ENCODE results near the gene ADD3.

Gene ADD3

DNA sequence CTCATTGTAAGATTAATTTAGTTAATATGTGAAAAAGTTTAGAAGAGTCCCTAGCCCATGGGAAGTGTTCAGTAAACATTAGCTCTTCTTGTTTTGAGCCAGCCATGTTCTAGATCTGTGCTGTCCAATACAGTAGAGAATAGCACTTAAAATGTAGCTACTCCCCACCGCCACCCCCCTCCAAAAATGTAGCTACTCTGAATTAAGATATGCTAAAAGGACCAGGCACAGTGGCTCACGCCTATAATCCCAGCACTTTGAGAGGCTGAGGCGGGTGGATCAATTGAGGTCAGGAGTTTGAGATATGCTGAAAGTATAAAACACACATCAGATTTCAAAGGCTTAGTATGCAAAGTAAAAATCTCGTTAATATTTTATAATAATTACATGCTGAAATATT is 152.3 kb downstream of the ADD3 start:
- no peak for FAIRE-seq

DNA sequence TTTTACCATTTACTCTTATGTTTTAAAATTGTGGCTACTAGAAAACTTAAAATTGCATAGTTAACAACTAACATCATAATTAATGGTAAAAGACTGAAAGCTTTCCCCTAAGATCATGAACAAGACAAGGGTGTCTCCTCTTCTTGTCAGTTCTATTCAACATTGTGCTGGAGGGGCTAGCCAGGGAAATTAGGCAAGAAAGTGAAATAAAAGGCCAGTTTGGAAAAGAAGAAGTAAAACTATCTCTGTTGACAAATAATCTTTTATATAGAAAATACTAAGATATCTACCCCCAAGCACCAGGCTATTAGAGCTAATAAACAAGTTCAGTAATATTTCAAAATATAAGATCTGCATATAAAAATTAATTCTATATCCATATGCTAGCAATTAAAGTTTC is 152.7 kb downstream of the ADD3 start:
- peak; percentile 52 for FAIRE-seq

DNA sequence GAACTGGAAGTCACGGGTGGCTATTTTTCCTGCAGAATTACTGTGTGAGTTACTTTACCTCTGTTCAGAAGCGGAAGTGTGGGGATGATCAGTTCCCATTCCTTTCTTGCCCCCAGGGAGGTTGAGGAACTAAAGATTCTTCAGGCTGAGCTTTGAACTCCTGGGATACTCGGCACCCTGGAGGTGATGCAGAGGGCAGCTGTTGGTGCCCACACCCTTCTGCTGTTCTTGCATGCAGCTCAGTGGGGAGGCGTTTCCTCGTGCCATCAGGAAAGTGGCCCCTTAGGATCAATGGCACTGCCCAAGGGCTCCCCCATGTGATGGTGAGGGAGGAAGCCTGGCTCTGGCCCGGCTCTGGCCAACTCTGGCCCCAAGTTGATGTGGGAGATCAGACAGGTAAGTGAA is 155.0 kb downstream of the ADD3 start:
- no peak for FAIRE-seq

DNA sequence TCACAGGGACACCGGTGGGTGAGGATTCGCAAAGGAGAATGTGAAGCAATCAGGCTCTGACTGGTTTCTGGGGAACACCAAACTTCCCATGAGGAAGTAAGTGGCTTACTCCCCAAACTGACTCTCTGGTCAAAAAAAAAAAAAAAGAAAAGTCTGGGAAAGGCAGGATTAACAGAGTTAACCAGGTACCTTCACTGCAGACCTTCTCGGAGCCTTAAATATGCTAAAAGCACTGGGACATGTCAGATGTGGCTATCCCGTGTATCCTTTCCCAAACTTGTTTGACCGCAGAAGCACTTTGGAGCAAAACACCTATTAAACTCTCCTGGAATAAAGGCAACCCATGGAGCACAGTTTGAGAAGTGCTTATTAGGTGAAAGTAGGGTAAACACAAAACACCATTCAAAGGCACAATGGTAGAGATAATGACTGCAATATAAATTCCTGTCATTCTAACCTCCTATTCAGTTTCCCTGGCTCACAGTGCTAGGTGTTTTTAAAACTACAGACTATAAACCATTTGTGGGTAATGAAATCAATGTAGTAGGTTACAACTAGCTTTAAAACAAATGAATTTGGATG is 155.5 kb downstream of the ADD3 start:
- no peak for FAIRE-seq

DNA sequence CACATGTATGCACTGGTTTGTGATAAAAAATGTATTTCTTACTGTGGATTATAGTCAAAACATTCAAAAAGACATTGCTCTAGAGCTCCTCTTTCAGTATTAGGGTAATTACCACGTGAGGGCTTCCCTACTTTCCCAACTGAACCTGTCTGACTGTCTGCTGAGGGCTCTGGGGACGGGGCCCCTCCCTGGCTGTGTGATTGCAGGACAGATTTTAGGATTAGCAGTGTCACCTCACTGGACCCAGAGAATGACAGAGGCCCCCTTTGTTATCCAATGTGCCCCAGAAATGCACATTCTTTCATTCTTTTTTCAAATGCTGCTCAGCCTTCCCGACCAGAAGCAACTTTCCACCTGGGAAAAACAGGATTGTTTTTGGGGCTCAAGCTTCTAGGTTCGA is 156.1 kb downstream of the ADD3 start:
- FAIRE-seq = no peak

DNA sequence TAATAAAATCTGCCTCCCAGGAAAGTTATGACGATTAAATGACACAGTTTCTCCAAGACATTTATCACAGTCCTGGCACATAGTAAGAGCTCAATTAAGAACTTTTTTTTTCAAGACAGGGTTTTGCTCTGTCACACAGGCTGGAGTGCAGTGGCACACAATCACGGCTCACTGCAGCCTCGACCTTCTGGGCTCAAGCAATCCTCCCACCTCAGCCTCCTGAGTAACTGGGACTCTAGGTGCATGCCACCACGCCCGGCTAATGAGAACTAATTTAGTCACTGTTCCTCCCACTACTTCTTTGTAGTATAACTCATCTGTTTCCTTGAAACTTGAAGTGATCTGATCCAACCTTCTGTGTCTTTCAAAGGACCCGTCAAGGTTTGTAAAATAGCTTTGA is 157.5 kb downstream of the ADD3 start:
- no peak for FAIRE-seq

DNA sequence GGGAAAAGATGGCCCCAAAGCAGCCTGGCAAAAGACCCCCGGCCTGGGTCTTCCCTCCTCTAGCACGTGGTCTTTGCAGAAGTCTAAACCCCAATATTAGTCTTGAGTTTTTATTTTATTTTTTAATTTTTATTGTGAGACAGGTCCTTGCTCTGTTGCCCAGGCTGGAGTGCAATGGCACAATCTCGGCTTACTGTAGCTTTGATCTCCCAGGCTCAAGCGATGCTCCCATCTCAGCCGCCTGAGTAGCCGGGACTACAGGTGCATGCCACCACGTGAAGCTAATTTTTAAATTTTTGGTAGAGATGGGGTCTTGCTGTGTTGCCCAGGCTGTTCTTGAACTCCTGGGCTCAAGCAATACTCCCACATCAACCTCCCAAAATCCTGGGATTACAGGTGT is 159.4 kb downstream of the ADD3 start:
- no peak for FAIRE-seq

DNA sequence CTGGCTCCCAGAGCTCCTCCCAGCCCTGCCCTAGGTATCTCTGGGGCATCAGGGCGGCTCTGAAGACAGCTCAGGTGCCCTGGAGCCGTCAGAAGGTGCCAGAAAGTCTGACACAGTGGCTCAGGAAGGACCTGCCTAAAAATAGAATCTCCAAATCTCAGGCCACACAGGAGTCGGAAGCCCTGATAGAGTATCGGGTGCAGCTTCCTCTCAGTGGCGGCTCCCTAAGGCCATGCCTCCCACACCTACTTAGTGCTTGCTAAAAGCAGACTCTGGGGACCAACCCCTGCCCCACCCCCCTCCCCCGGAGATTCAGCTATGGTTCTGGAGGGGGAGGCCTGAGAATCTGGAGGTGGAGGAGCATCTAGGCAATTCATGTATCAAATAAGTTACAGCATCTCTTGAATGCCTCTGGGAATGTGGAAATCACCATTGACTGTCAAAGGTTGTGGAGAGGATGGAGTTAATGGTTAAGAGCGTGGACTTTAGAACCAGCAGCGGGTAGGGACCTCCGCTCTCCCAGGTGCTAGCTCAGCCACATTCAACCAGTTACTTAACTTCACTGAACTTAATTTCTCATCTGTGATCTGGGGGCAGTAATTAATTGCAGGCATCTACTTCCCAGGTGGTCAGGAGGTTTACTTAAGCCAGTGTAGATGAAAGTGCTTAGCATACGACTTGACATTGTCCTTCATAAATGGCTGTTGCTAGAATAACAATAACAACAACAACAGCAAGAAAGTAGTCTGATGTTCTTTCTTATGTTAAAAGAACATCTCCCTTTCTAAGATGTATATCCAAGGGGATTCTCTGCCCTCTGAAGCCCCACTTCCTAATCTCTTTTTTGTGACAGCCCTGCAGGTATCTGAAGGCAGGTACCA is 161.1 kb downstream of the ADD3 start:
- FAIRE-seq = no peak

DNA sequence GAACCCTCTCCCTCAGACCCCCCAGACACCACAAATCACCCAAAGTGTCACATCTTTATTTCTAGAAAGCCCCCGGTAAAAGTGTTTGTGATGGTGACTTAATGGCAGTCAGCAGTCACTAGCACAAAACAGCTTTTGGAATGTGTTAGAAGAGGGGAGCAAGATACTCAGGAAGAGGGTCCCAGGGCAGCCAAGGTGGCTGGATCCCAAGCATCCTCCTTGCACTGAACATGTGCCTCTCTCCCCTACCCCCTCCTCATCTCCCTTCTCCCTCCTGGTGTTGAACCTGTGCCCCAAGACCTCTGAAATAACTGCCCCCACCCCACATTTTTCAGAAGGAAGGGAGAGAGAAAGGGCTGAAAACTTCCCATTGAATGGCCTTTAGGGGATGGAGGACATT is 161.8 kb downstream of the ADD3 start:
- FAIRE-seq = no peak

DNA sequence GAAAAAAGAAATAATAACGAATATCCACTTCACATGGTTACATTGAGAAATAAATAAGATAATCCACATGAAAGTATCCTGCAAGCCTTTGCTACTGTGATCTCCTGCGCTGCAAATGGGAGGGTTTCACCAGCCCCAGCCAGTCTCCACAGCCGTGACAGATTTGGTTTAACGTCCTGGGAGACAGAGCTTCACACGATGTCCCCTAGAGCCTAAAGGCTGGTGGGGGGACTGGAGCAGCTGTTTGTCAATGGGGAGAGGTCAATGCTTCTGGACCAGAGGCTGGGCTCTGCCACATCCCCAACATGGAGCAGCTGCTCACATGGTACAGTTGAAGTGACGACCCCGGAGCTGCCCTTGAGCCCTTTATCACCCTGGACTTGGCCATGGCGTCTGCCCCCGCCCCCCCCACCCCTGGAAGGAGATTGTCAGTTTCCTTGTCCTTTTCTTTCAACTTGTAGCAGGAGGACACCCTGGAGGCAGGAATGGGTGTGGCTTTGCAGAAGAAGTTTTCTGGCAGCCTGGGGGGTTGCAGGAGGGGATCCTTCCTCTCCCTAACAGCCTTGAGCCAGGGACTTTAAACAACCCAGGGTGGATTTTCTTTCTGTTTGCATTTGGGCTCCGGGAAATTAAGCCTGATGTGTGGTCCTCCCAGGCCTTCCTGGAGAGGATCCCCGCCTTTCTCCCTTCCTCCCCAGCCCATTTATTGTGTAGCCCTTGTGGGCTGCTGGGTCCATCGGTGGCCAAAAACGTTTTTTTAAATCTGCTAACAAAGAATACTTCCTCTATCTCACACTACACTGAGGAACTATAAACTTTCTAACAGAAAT is 162.6 kb downstream of the ADD3 start:
- FAIRE-seq = no peak

DNA sequence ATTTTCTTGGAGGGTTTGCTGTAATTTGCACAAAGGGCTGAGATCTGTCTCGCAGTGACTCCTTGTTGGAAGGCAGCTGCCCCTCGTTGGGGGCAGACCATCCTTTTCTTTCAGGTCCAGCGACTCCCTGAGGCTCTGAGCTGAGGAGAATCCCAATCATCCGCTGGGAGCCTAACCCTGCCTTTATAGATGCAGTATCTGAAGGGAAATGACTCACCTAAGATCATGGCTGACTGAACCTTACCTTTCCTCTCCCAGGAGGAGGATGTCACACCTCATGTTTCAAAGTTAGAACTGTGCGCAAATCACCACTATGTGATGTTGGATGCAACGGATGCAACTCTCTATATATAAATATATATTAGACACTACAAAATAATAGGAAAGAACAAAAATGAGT is 163.2 kb downstream of the ADD3 start:
- no peak for FAIRE-seq

DNA sequence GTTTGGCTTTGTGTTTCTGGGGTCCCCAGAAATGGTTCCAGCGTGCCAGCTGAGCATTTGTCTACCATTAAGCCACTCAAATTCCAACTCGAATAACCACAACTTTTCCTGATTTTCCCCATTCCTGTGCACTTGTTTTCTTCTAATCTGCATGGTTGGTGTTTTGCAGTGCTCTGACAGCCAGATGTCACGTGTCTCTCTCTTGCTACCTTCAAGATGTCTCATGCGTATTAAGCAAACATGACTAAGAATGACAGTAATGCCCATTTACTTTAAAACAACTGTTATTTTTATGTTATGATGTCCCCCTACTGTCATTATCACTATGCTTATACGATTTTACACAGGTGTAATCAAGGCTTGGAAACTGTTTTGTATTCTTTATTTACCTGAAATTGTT is 164.4 kb downstream of the ADD3 start:
- no peak for FAIRE-seq

DNA sequence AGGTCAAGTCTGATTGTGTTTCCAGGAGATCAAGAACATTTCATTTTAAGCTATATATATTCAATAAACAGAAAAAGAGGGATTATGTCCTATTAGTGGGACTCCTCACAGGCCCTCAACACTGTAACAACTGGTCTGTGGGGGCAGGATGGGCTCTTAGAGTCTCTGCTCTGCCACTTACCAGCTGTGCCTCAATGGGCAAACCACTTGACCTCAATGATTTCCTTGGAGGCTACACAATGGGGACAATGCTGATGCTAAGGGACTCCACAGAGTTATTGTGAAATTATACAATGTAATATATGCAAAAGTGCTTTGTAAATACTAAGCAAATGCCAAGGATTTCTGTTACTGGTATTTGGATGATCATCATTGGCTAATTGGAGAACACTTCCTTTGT is 166.4 kb downstream of the ADD3 start:
- no peak for FAIRE-seq

DNA sequence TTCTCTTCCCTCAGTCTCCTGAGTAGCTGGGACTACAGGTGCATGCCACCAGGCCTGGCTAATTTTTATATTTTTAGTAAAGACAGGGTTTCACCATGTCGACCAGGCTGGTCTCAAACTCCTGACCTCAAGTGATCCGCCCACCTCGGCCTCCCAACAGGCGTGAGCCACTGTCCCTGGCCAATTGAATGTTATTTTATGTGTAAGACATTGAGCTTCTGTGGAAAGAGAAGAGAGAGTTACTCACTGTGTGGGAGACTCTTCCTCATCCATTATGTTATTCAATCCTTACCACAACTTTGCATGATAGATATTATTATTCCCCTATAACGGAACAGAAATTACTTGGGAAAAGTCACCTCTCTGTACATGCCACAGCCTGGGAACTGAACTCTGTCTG is 167.0 kb downstream of the ADD3 start:
- no peak for FAIRE-seq

DNA sequence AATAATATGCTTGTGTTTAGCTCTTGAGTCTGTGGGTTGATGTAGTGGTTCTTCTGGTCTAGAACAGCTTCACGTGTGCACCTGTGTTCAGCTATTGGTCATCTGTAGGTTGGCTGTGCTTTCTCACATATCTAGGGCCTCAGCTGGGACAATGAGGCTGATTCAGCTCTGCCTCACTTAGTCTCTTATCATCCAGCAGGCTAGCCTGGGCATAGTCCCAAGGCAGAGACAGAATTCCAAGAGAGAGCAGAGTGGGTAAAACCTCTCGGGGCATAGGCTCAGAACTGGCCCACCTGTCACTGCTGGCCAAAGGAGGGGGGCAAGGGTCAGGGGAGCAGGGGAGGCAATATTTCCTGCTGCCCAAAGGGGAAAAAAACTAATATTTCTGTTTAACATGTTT is 167.6 kb downstream of the ADD3 start:
- no peak for FAIRE-seq

DNA sequence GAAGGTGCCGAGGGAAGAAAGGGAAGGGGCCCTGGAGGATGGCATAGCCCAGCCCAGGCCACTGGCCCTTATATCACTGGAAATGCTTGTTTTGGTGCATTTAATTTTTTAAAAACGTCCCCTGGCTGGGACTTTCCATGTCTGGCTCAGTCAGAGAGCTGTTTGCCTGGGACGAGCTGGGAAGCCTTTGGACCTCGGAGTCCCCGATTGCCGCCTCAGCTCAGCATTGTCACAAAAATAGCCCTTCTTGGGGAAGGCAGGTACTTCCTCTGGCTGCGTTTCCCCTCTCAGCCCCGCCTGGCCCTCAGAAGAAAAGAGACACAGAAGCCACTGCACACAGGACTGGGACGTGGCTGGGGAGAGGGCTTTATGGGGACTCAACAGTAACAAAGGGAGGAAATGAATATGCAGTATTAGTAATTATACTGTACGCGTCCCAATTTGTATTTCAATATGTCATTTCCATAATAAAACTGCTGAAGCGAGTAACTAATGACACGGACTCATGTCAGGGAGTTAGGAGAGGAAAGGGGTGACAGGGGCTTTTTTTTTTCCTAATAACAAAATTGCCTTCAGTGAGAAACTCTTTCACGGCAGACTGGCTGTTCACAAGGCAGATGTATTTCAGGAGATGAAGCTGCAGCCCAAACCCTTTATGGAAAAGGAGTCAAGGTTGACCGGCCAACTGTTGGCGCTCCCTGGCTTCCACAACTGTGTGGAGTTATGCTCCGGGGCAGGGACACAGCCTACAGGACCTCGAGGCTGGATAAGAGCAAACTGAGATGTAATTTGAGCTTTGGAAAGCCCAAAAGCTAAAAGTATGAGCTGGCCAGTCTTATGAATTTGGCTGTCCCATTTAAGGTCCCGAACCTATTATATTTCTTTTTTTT is 168.6 kb downstream of the ADD3 start:
- no peak for FAIRE-seq

DNA sequence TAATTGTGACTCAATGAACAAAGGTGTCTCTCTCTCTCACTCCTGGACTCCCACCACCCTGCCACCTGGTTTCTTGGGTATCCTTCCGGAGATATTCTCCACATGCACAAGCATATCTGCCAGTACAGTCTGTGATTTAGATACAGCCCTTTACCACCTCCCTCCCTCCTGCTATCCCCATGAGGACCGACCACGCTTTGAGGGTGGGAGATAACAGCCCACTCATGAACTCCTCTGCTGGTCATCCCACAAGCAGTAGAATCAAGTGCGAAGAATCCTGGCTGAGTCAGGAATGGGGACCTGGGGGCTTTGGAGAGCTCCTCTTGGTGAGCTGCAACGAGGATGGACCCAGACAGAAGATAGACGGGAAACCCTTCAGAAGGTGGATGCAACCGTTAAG is 171.4 kb downstream of the ADD3 start:
- FAIRE-seq = no peak

DNA sequence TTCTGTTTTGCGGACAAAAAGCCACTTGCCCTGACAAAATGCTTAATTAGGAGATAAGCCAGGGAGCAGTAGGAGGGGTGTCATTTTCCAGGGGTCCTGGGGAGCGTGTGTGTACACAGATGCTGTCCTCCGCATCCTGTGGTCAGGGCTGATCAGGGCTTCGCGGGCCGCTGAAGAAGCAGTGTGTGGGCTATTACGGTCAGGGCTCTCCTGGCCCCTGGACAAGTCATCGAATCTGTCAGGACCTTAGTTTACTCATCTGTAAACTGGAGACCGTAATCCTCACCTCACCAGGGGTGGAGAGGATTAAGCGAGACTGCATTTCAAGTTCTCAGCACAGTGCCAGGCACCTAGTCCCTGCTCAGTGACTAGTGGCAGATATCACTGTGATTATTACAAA is 173.7 kb downstream of the ADD3 start:
- no peak for FAIRE-seq

DNA sequence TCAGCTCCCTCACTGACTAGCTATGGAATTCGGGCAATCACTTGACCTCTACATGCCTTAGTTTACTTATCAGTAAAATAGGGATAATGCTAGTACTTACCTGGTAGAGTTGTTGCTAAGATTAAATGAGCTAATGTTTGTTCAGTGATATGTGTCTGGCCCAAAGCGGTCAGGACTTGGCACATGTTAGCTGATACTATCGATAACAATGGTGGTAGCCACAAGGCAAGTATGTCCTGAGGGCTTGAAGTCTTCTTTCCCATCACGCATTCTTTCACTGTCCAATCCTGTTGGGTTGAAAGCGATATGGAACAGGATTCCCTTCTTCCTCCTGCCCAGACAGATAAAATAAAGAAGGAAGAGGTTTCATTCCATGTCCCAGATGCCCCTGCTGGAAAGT is 174.1 kb downstream of the ADD3 start:
- no peak for FAIRE-seq

DNA sequence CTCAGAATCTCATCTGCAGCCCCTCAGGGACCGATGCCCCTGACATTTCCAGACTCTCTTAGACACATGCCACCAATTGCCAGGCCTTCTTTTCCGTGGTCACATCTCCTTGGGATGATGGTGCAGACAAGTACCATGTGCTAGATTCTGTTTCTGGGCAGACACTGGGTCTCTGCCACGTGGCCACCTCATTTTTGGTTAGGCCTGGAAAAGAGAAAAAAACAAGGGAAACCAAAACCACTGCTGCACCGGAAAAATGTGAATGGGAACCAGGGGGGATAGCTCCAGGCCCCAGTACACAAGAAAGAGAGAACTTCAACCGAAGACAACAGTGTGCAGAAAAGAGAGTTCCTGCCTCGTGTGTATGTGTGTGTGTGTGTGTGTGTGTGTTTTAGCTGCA is 176.6 kb downstream of the ADD3 start:
- no peak for FAIRE-seq

Measured in A204.1 (cell line).